Spleen (tissue), 7 donors: ENCODE data around the gene TRAFD1.

ENCODE experiments used
- CTCF ChIP-seq, 11 experiments: fragments of 200-600 bp in 7 of 11; fragments of 450-650 bp in 4 of 11; sonication (generic) in 4 of 11; IDR thresholded peaks in 8 of 11; conservative IDR thresholded peaks in 3 of 11; 1 replicate in 7 of 11; 2 replicates in 4 of 11; pipeline versions ENCODE4 v1.4.0 to v1.8.0; 2016 to 2021; ENCODE audit warnings: antibody characterized with exemption in 11 of 11, inconsistent platforms in 4 of 11, mild to moderate bottlenecking in 1 of 11
- POLR2A ChIP-seq, 3 donors: fragments of 450-650 bp; IDR thresholded peaks; one replicate each; pipeline ENCODE4 v1.5.1; 2017; ENCODE audit warnings: antibody characterized with exemption in 3 of 3, mild to moderate bottlenecking in 1 of 3
- donor health status: DM: no; HTN: no; CAD: no; lungs with moderate emphysema.
- donor health status: DM: no; HTN: no; CAD: no.
- donor health status: DM: no; HTN: no; CAD: no.

- no peak for TF ChIP-seq CTCF (IDR thresholded peaks at IDR 0.05 in 8 of 11, conservative IDR thresholded peaks at IDR 0.05 in 3 of 11)
- TF ChIP-seq POLR2A (IDR thresholded peaks at IDR 0.05), result no peak
Observed at GRCh38 chr12:112167031-112167461, 41.7 kb downstream of the TRAFD1 start.
